Chondrocyte (in vitro differentiated cells): Measurements from ENCODE around the gene ZNF555. TPM values are rescaled to one million over a fixed set of nuclear protein-coding genes. Genes with fewer than 3 reads are reported as not detected.

Experiments
- DNase-seq: peaks from one replicate; pipeline ENCODE4 v3.0.0; 2021; ENCODE audit warnings: mixed read lengths, low spot score
- H3K27ac Mint-ChIP-seq: one replicate; pipeline ENCODE4 v1.8.0; 2021; ENCODE audit warnings: mild to moderate bottlenecking, moderate library complexity, mixed read lengths; ENCODE audit not compliant: unreplicated experiment
- H3K27me3 Mint-ChIP-seq: 2 replicates; pipeline ENCODE4 v1.8.0; 2021; ENCODE audit warnings: low read depth, mixed read lengths
- H3K36me3 Mint-ChIP-seq: 2 replicates; pipeline ENCODE4 v1.8.0; 2021; ENCODE audit warnings: low read depth, mixed read lengths
- H3K4me1 Mint-ChIP-seq: 2 replicates; pipeline ENCODE4 v1.8.0; 2021; ENCODE audit warnings: low read depth, mild to moderate bottlenecking, mixed read lengths
- H3K4me3 Mint-ChIP-seq: one replicate; pipeline ENCODE4 v1.8.0; 2021; ENCODE audit warnings: mild to moderate bottlenecking, moderate library complexity, mixed read lengths; ENCODE audit not compliant: unreplicated experiment
- H3K9me3 Mint-ChIP-seq: 2 replicates; pipeline ENCODE4 v1.8.0; 2021; ENCODE audit warnings: low read depth, mixed read lengths
- CTCF ChIP-seq: fragments of 200-600 bp; sonication (generic); IDR thresholded peaks from 2 replicates; pipeline ENCODE4 v1.5.0; 2021; ENCODE audit warnings: antibody characterized with exemption, mild to moderate bottlenecking, moderate library complexity
- total RNA-seq: library from RNA; stranded (reverse); gene quantifications from 3 replicates; pipeline ENCODE4 v1.2.1, GENCODE V29; 2021

Gene ZNF555
- total RNA-seq, 1 donor from 2014 or later = 9.2 TPM

DNA sequence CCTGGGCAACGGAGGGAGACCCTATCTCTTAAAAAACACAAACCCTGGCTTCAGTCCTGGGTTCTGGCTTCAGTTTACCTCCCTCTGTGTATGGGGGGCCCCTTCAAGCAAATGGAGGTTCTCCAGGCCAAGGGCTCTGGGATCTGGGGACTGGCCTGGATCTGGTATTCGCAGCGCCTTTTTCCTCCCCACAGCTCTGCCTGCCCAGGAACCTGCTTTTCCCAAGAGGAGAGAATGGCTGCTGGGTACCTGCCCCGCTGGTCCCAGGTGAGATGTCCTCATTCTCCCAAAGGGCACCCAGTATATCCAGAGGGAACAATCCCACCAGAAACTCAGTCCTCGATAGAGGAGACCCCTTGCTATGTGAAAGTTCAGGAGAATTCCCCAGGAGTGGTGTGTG is 18.4 kb upstream of the ZNF555 start:
- no peak for TF ChIP-seq CTCF
- Mint-ChIP-seq H3K4me3 (no peak overlapping the region), H3K36me3 (peaks cover 21% of the 10 kb centered on the region), H3K4me1 (peaks cover 3% of the 10 kb centered on the region), H3K27me3 (no peaks in the 10 kb centered on the region), H3K9me3 (peaks cover 12% of the 10 kb centered on the region), H3K27ac (no peak overlapping the region)
- DNase-seq = no peak

DNA sequence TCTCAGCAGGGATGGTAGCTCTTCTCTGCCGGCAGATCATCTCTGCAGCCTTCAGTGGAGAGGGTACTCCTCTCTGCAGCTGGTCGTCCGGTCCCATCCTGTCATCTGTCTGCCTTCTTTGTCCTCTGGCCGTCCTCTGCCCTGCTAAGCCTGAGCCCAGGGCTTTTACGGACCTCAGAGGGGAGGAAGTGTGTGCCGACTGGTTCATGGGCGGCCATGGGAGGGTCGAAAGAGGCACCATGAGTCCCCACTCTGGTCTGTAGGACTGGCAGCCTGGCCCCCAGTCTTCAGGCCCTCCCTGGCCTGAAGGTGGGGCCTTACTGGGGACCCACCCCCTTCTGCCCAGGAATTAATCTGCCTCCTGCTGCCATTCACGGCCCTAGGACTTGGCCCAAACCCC is 17.6 kb upstream of the ZNF555 start:
- peaks cover 3% of the 10 kb centered on the region for H3K4me1 Mint-ChIP-seq
- peaks cover 15% of the 10 kb centered on the region for H3K9me3 Mint-ChIP-seq
- H3K36me3 Mint-ChIP-seq = peaks cover 29% of the 10 kb centered on the region
- H3K4me3 Mint-ChIP-seq = no peak overlapping the region
- DNase-seq = no peak
- no peaks in the 10 kb centered on the region for H3K27me3 Mint-ChIP-seq
- no peak for TF ChIP-seq CTCF
- H3K27ac Mint-ChIP-seq = no peak overlapping the region

GRCh38 chr19:2824129-2824528 is 17.1 kb upstream of the ZNF555 start:
- peaks cover 19% of the 10 kb centered on the region for H3K9me3 Mint-ChIP-seq
- H3K36me3 Mint-ChIP-seq = peaks cover 31% of the 10 kb centered on the region
- no peak for TF ChIP-seq CTCF
- H3K27ac Mint-ChIP-seq = no peak overlapping the region
- H3K4me3 Mint-ChIP-seq = no peak overlapping the region
- no peaks in the 10 kb centered on the region for H3K27me3 Mint-ChIP-seq
- DNase-seq = no peak
- peaks cover 3% of the 10 kb centered on the region for H3K4me1 Mint-ChIP-seq

DNA sequence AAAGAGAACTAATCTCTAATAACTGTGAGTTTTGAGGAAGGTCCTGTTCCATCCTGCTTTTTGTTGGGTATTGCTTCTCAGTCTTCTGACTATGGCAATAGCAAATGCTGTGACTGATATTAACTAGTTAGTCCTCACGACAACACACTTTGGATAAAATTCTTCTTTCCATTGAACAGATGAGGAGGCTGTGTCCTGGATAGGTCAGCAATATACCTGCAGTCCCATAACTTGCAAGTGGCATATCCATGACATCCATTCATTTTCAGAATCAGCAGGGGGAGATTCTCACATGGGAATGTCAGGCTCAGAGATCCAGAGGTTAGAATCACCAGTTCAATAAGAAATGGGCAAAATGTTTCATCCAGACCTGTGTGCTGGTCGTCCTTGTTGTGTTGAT is 14.3 kb upstream of the ZNF555 start:
- Mint-ChIP-seq H3K4me1 (no peaks in the 10 kb centered on the region), H3K27ac (no peak overlapping the region), H3K27me3 (no peaks in the 10 kb centered on the region), H3K36me3 (peaks cover 44% of the 10 kb centered on the region), H3K4me3 (no peak overlapping the region), H3K9me3 (peaks cover 31% of the 10 kb centered on the region)
- TF ChIP-seq CTCF = no peak
- DNase-seq = no peak

GRCh38 chr19:2827840-2828489 is 13.3 kb upstream of the ZNF555 start:
- peaks cover 53% of the 10 kb centered on the region for H3K36me3 Mint-ChIP-seq
- no peak for TF ChIP-seq CTCF
- no peak overlapping the region for H3K4me3 Mint-ChIP-seq
- H3K4me1 Mint-ChIP-seq = no peaks in the 10 kb centered on the region
- no peaks in the 10 kb centered on the region for H3K27me3 Mint-ChIP-seq
- DNase-seq = no peak
- no peak overlapping the region for H3K27ac Mint-ChIP-seq
- peaks cover 36% of the 10 kb centered on the region for H3K9me3 Mint-ChIP-seq
